ENCODE measurements around the gene CD247.

The CD247 gene

DNA sequence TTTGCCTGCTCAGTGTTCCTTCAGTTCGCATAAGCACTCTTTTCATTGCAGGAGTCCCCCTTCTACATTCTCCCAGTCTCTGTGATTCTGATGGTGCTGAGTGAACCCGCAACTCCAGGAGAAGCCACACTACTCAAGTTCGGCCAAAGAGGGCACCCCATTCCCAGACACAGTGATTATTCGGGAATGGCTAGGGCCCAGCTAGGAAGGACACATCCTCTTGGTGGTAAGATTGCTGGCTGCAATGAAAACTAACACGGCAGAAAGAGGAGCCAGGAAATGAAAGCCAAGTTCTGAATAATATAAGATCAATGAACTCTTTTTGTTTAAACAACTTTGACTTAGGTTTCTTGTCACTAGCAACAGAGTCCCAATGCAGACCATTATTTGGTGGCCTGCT lies 20.3 kb upstream of the CD247 start:
- no peak for DNase-seq (ENCODE audit: low read depth)
- H3K4me3 ChIP-seq (ENCODE audit: low read depth, low read length) = no peak overlapping the region
- TF ChIP-seq, protein P1, sequence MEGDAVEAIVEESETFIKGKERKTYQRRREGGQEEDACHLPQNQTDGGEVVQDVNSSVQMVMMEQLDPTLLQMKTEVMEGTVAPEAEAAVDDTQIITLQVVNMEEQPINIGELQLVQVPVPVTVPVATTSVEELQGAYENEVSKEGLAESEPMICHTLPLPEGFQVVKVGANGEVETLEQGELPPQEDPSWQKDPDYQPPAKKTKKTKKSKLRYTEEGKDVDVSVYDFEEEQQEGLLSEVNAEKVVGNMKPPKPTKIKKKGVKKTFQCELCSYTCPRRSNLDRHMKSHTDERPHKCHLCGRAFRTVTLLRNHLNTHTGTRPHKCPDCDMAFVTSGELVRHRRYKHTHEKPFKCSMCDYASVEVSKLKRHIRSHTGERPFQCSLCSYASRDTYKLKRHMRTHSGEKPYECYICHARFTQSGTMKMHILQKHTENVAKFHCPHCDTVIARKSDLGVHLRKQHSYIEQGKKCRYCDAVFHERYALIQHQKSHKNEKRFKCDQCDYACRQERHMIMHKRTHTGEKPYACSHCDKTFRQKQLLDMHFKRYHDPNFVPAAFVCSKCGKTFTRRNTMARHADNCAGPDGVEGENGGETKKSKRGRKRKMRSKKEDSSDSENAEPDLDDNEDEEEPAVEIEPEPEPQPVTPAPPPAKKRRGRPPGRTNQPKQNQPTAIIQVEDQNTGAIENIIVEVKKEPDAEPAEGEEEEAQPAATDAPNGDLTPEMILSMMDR (IDR thresholded peaks at IDR 0.05; ENCODE audit: low read depth, low read length) = no peak
- no peak for TF ChIP-seq POLR2A (IDR thresholded peaks at IDR 0.05; ENCODE audit: extremely low read depth, insufficient read length)
- TF ChIP-seq, protein P2, sequence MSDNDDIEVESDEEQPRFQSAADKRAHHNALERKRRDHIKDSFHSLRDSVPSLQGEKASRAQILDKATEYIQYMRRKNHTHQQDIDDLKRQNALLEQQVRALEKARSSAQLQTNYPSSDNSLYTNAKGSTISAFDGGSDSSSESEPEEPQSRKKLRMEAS (IDR thresholded peaks at IDR 0.05; ENCODE audit: low read depth, low read length) = no peak
- no peak for TF ChIP-seq MYC (IDR thresholded peaks at IDR 0.05; ENCODE audit: low read depth, low read length)

DNA sequence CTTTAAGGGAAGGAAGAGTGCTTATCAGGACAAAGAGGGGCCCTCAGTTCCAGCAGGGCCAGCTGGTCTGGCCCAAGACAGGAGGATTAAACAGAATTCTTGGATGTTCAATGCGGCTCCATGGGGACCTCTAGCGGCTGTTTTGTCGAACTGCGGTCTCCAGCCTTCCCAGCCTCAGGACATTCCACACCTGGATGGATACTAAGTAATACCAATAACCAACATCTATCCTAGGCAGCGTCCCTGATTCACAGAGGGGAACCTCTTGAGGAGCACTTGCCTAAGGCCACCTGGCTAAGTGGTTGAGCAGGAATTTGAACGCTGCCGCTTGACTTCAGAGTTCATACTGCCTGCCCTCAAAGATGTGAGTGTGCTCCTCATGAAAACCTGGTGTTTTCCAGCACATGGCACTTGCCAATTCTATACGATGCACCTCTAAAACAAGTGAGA lies 15.5 kb upstream of the CD247 start:
- TF ChIP-seq, protein P1 (IDR thresholded peaks at IDR 0.05; ENCODE audit: low read depth, low read length) = peak; percentile 89
- no peak for TF ChIP-seq MYC (IDR thresholded peaks at IDR 0.05; ENCODE audit: low read depth, low read length)
- DNase-seq (ENCODE audit: low read depth) = peak; percentile 68

DNA sequence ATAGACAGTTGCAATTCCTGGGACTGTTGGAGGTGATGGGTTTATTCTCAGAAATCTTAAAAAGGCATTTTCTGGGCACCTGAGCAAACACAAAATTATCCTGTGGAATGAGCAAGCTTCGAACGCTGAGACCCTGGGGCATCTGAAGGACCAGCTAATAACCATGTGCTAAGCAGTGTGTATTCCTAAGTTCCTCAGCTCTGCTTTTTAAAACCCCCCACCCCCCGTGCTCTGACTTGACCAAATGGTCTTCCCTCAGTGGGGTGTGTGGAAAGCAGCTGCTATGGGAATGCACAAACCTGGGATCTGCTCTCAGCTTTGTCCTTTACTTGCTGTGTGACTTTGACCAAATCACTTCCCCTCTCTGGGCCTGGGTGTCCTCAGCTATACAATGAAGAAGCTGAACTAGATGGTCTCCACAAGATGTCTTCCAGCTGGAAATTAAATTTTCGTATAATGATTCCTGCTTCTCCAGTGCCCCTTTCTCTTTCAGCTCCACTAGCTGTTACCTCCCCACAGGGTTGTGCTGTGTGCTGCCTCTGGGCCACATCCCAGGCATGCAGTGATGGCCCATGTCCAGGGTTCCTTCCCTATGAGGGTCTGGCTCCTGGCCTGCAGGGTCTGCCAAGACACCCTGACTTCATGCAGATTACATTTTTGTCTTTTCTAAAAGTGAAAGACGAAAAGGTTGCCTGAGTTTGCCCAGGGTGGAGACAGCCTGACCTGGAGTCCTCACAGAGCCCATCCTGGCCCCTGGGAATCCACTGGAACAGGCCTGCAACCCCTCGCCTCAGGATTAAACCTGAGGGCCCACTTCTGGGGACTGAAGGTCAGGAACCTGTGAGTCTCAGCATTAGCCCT lies 14.9 kb upstream of the CD247 start:
- DNase-seq (ENCODE audit: low read depth) = no peak
- TF ChIP-seq, protein P1 (IDR thresholded peaks at IDR 0.05; ENCODE audit: low read depth, low read length) = no peak
- TF ChIP-seq, protein P2 (IDR thresholded peaks at IDR 0.05; ENCODE audit: low read depth, low read length) = no peak
- TF ChIP-seq MYC (IDR thresholded peaks at IDR 0.05; ENCODE audit: low read depth, low read length) (no peak), POLR2A (IDR thresholded peaks at IDR 0.05; ENCODE audit: extremely low read depth, insufficient read length) (no peak)
- H3K4me3 ChIP-seq (ENCODE audit: low read depth, low read length) = no peak overlapping the region

More for the DNA sequence above, 15.5 kb upstream of the CD247 start:
- H3K4me3 ChIP-seq (ENCODE audit: low read depth, low read length) = no peak overlapping the region

DNA sequence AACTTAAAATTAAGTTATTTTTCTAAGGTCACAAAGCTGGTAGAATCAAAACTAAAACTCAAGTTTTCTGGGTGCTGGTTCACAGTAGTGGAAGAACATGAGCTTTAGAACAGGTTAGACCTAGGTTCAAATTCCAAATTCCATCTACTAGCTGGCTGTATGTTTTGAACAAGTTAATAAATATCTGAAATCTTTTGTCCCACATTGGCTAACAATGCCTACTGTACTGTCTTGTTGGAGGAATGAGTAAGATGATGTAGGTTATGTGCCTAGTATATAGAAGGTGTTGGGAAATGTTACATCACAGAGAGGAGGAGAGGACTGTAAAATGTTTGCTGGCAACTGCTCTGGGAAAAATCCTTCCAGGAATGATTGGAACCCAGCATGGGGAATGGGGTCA lies 14.0 kb upstream of the CD247 start:
- TF ChIP-seq, protein P1 (IDR thresholded peaks at IDR 0.05; ENCODE audit: low read depth, low read length) = no peak
- TF ChIP-seq, protein P2 (IDR thresholded peaks at IDR 0.05; ENCODE audit: low read depth, low read length) = no peak
- TF ChIP-seq MYC (IDR thresholded peaks at IDR 0.05; ENCODE audit: low read depth, low read length) (no peak), POLR2A (IDR thresholded peaks at IDR 0.05; ENCODE audit: extremely low read depth, insufficient read length) (no peak)
- no peak for DNase-seq (ENCODE audit: low read depth)

DNA sequence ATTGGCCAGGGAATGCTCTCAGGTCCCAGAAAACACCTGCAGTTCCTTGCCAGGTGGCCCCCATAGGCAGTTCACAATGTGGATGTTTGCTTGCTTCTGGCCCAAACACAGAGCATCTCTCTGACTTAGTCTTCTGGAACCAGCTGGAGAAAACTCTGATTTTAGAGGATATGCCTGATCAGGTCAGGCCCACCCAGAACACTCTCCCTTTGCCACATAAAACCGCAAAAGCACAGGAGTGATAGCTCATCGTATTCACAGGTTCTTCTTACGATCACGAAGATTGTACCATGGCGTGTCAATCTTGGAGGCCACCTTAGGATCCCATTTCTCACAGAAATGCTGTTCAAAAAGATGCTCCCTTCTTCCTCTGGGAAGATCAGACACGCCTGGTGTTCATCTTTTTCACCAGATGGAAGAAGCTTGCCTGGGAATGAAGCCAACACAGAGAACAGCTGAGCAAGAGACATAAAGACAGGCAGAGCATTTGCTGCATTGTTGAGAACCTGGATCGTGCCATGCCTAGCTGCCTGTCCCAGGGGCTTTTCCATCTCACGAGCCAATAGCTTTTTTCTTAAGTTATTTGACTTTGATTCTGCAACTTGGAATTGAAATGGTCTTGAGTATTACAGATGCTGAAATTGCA lies 11.6 kb upstream of the CD247 start:
- H3K4me3 ChIP-seq (ENCODE audit: low read depth, low read length) = no peak overlapping the region
- DNase-seq (ENCODE audit: low read depth) = no peak
- TF ChIP-seq POLR2A (IDR thresholded peaks at IDR 0.05; ENCODE audit: extremely low read depth, insufficient read length) (no peak), MYC (IDR thresholded peaks at IDR 0.05; ENCODE audit: low read depth, low read length) (no peak)
- TF ChIP-seq, protein P1 (IDR thresholded peaks at IDR 0.05; ENCODE audit: low read depth, low read length) = no peak
- TF ChIP-seq, protein P2 (IDR thresholded peaks at IDR 0.05; ENCODE audit: low read depth, low read length) = no peak

More for the DNA sequence above, 14.0 kb upstream of the CD247 start:
- no peak overlapping the region for H3K4me3 ChIP-seq (ENCODE audit: low read depth, low read length)

Data from NB4 (cell line).